GM12892 (cell line): ENCODE data around the gene PABPN1L. TPM values are rescaled to one million over a fixed set of nuclear protein-coding genes. Genes with fewer than 3 reads are reported as not detected.

ENCODE experiments used
- DNase-seq: peaks from one replicate; pipeline ENCODE4 v3.0.0; 2011; ENCODE audit not compliant: insufficient read length
- FAIRE-seq: peaks from 2 replicates; lab custom pipeline; 2011; peaks lifted over from hg19 to GRCh38; lab: Jason Lieb, UNC
- POLR2A ChIP-seq: IDR thresholded peaks from 2 replicates; pipeline ENCODE4 v1.6.1; 2011; ENCODE audit warnings: low read depth, low read length, control low read depth
- POLR2AphosphoS5 ChIP-seq: IDR thresholded peaks from 2 replicates; pipeline ENCODE4 v1.6.1; 2011; ENCODE audit warnings: low read depth, low read length, control low read depth
- TAF1 ChIP-seq: IDR thresholded peaks from 2 replicates; pipeline ENCODE4 v1.6.1; 2011; ENCODE audit warnings: low read depth, mild to moderate bottlenecking, control low read depth, low read length, borderline replicate concordance
- polyA plus RNA-seq: library from polyadenylated mRNA; unstranded; fragments of >200 nt; gene quantifications from one replicate; pipeline ENCODE4 v1.2.1, GENCODE V29; 2012; ENCODE audit warnings: missing spikeins, inconsistent platforms; ENCODE audit not compliant: missing spikeins

The PABPN1L gene, protein sequence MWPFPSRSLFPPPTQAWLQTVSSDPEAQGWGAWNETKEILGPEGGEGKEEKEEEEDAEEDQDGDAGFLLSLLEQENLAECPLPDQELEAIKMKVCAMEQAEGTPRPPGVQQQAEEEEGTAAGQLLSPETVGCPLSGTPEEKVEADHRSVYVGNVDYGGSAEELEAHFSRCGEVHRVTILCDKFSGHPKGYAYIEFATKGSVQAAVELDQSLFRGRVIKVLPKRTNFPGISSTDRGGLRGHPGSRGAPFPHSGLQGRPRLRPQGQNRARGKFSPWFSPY
- polyA plus RNA-seq = not detected

DNA sequence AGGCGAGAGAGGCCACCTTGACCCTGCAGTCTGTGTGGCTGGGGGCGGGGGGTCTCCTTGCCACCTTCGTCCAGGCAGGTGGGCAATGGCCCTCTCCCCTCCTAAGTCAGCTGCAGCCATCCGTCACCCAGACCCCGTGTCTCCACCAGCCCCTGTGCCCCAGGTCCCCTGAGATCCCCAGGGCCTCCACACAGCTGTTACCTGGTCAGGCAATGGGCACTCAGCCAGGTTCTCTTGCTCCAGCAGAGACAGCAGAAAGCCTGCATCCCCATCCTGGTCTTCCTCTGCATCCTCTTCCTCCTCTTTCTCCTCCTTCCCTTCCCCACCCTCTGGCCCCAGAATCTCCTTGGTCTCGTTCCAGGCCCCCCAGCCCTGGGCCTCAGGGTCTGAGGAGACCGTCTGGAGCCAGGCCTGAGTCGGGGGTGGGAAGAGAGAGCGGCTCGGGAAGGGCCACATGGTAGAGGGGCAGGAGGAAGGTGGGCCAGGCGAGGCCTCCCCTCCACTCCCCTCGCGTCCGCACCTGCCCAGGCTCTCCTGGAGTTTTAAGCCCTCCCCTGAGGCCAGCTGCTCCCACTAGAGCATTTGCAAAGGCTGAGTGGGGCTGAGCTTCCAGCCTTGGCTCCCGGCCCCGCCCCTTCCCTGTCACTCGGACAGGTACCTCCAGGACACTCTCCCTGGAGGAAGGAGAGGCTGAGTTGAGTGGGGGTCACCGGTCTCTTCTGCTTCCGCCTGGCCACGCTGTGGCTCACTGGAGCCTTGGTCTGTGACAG is at the start of gene PABPN1L:
PABPN1L (minus strand) TSS at position 510 of the 770 bp plus-strand sequence; CDS start at position 456, 54 bp downstream.
- no peak for FAIRE-seq
- DNase-seq = no peak
- TF ChIP-seq POLR2AphosphoS5 (no peak), POLR2A (no peak)

DNA sequence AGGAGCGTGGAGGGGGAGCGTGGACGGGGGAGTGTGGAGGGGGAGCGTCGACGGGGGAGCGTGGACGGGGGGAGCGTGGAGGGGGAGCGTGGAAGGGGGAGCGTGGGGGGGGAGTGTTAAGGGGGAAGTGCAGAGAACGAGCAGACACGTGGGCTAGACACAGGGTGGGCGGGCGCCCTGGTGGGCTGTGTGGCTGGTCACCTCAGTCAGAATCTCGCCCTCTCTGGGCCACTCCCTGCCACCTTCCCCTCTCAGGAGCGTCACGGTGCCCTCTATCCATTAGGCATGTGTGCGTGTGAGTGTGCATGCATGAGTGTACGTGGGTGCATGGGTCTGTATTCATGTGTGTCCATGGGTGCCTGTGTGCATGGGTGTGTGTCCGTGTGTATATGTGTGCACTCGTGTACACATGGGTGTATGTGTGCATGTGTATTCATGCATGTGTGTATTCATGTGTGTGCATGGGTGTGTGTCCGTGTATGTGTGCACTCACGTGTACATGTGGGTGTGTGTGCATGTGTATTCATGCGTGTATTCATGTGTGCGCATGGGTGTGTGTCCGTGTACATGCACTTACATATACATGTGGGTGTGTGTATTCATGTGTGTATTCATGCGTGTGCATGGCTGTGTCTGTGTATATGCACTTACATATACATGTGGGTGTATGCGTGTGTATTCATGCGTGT is 49.3 kb upstream of the PABPN1L start:
- no peak for FAIRE-seq
- TF ChIP-seq POLR2A (no peak), POLR2AphosphoS5 (no peak), TAF1 (no peak)
- no peak for DNase-seq

DNA sequence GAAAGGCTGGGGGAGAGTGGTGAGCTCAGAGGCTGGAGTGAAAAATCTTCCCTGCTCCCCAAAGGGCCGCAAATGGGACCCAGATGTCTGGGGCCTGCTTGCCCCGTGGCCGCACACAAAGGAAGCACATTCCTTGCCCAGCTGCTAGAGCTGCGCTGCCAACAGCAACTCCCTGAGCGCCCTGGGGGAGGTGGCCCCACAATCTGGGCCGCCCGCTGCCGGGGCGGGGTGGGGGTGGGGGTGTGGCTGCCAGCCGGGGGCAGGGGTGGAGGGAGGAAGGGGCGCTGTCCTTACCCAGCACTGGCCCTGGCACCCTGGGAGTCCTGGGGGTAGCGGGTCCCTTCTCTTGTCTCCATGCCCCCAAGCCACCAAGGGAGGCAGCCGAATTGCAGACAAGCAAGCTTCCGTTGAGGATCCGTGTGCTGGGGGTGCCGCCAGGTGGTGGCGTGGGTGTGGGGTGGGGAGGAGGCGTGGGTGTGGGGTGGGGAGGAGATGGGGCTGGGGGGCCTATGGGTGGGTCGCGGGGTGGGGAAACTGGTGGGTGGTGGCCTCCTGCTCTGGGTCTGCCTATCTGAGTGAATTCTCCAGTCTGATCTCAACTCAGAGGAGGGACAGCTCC is 48.4 kb upstream of the PABPN1L start:
- DNase-seq = no peak
- TF ChIP-seq POLR2AphosphoS5 (no peak), POLR2A (no peak), TAF1 (no peak)
- no peak for FAIRE-seq

DNA sequence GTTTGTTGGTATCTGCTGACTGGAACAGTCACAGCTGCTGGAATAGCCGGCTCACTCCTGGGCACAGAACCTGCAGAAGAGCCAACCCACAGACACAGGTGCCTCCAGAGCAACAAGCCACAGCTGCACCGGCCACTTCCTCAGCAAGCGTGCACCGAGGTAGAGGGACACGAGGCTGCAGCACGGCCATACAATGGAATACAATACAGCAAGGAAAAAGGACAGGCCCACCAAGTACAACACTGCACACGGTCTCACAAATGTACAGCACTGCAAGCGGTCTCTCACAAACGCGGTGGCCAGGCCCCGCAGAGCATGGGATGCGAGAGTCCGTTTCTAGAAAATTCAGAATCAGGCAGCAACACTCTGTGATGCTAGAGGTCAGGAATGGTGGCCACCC is 47.4 kb upstream of the PABPN1L start:
- DNase-seq = no peak
- TF ChIP-seq POLR2AphosphoS5 (no peak), TAF1 (no peak), POLR2A (no peak)
- FAIRE-seq = no peak

DNA sequence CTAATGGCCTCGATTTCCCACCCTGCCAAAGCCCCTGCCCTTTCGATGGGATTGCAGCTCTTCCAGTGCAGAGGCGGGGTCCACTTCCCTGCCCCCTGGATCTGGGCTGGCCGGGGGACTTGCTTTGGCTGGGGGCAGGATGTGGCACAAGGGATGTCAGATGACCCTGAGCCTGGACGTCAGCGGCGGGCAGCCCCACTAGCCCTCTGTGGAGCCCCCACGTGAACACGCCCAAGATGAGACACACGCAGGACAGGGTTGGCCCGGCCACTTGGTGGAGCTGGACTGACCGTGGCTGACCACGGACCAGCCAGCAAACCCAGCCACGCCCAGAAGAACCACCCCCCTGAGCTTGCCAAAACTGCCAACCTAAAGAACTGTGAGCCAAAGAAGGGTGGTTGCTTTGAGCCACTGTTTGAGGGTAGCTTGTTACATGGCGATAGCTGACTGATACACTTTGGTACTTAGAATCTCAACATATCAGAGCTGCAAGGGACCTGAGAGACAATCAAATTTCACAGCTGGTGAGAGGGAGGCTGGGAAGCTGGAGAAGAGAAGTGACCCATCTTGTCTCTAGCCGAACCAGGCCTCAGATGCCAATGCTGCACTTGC is 46.6 kb upstream of the PABPN1L start:
- FAIRE-seq = no peak
- DNase-seq = no peak

DNA sequence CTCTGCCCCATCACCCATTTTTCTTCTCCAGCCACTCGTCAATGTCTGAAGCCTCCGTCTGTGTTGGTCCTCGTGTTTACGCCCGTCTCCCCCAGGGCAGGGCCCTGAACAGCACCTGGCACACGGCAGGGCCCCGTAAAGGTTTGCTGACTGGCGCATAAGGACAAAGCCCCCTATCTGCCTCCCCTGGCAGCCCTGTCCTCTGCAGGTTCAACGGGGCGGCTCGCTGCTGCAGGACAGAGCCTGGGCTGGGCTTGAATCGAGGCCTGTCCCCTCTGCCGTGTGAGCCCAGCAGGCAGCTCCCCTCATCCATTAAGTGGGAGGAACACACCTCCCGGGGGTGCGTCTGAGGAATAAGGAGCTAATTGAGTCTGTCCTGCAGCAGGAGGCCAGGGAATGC is 46.1 kb upstream of the PABPN1L start:
- TF ChIP-seq TAF1 (no peak), POLR2A (no peak), POLR2AphosphoS5 (no peak)
- no peak for DNase-seq
- no peak for FAIRE-seq

More for the DNA sequence above, 46.6 kb upstream of the PABPN1L start:
- no peak for TF ChIP-seq POLR2A
- no peak for TF ChIP-seq TAF1
- TF ChIP-seq POLR2AphosphoS5 = no peak

DNA sequence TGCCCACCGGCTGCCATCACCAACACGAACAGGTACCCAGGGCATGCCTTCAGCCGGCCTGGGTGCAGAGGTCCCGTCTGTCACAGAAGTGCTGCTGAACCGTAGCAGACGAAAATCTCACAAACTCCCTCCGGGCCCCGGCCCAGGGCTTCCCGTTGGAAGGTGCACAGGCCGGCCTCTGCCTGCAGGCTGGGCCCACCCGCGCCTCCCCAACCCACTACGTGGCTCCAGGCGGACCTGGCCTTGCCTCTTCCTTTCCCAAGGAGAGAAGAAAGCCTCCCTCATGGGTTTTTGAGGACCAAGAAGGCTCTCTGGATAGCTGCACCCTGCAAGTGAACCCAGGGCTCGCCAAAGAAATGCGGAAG is 45.5 kb upstream of the PABPN1L start:
- DNase-seq (no peak), FAIRE-seq (no peak)
- TF ChIP-seq POLR2AphosphoS5 (no peak), POLR2A (no peak), TAF1 (no peak)

DNA sequence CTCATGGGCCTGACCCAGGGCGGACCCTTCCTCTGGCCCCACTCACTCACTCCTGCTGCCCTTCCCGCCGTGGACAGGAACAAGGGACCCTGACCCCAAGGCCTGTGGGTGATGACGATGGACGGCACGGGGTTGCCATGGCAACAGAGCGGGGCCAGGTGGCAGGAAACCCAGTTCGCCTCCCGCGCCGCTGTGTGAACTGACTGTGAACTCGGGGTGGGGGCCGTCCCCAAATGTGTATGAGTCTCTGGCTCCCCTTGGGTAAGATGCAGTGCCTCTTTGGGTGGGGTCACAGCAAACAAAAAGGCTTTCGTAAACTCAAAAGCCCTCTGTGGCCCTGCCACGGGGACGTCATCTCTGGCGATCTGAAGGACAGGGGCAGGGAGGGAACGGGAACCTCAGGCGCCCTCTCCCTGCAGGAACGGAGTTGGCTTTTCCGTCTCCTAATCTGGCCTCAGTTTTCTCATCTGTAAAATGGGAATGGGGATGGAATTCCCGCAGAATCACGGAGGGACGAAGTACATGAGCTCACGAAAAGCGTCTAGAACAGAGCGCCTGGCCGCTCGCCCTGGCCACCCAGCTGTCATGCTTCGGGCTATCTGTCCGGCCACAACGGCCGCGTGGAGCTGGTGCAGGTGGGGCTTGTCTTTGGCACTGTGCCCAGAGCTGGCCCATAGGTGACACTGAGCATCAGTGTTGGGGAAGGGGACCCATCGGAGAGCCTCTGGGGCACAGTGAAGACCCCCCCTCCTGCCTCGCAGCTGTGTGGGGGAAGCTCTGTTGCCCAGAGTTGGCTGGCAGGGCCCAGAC is 44.9 kb upstream of the PABPN1L start:
- FAIRE-seq (no peak), DNase-seq (no peak)
- TF ChIP-seq TAF1 = no peak
- TF ChIP-seq POLR2AphosphoS5 = no peak
- no peak for TF ChIP-seq POLR2A

DNA sequence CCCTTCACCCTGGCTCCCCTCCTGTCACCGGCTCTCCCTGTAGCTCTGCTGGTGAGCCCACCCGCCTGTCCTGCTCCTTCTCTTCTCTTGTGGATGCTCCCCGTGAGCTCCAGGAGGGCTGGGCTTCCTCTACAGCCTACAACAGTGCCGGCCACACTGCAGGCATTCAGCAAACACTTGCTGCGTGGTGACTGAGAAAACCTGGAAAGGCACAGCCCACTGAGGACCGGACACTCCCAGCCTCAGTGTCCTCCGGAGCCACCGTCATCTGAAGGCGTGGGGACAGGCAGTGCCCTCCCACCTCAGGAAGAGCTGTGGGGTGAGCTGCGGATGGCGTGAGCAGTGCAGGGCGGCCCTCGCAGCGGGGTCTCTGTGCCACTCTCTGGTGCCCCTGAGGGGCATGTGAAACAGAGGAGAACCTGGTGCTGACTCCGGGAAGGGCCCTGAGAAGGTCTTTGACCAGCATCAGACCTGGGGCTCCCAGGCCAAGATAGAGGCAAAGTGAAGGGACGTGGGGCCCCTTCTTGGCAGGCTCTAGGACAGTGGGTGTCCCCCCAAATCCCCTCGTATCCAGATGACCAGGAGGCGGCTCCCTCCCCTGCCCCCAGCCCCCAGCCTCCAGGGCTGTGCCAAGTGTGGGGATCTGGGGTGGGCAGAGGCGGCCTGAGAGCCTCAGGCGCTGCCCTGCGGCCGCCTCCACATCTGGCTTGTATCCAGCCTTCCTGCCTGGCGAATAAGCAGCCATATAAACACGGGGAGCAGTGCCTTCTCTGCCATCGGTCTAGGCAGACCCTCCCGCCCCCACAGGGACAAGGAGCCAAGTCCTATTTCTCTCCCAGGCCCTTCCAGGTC is 44.0 kb upstream of the PABPN1L start:
- no peak for DNase-seq
- FAIRE-seq = no peak
- TF ChIP-seq TAF1 (no peak), POLR2A (no peak), POLR2AphosphoS5 (no peak)
